Fibroblast of villous mesenchyme (primary cell): ENCODE results near the gene HGS. TPM values are rescaled to one million over a fixed set of nuclear protein-coding genes. Genes with fewer than 3 reads are reported as not detected.

Experiments used
- DNase-seq: peaks from one replicate; pipeline ENCODE4 v3.0.0-alpha.2; 2010; ENCODE audit warnings: low read depth
- H3K4me3 ChIP-seq: 2 replicates; pipeline ENCODE4 v1.5.1; 2011; ENCODE audit warnings: low read depth, mild to moderate bottlenecking, low read length
- CTCF ChIP-seq: IDR thresholded peaks from 2 replicates; pipeline ENCODE4 v1.5.1; 2012; ENCODE audit warnings: low read depth, mild to moderate bottlenecking, low read length; ENCODE audit not compliant: insufficient read depth
- total RNA-seq: library from RNA; depleted of rRNA; stranded (reverse); fragments of >200 nt; gene quantifications from 2 replicates; pipeline ENCODE4 v1.2.3, GENCODE V29; 2012

The HGS gene
- total RNA-seq, 1 donor, result 75.1 TPM

- DNase-seq, result no peak
- no peak overlapping the region for H3K4me3 ChIP-seq
- TF ChIP-seq CTCF, result no peak
These were observed 32.3 kb downstream of the HGS start for GRCh38 chr17:81715872-81716673.

- no peak for DNase-seq
- no peak for TF ChIP-seq CTCF
- no peak overlapping the region for H3K4me3 ChIP-seq
These were observed 32.8 kb downstream of the HGS start for GRCh38 chr17:81716674-81716996.

GRCh38 chr17:81717049-81717765 is 33.4 kb downstream of the HGS start:
- no peak overlapping the region for H3K4me3 ChIP-seq
- TF ChIP-seq CTCF, result no peak
- no peak for DNase-seq

GRCh38 chr17:81717766-81718089 is 33.9 kb downstream of the HGS start:
- DNase-seq, result no peak
- H3K4me3 ChIP-seq, result no peak overlapping the region
- no peak for TF ChIP-seq CTCF

- no peak overlapping the region for H3K4me3 ChIP-seq
- DNase-seq, result no peak
- TF ChIP-seq CTCF, result no peak
These were observed 35.8 kb downstream of the HGS start for GRCh38 chr17:81719410-81720266.

- DNase-seq, result no peak
- TF ChIP-seq CTCF, result no peak
- no peak overlapping the region for H3K4me3 ChIP-seq
These were observed 36.7 kb downstream of the HGS start for GRCh38 chr17:81720267-81721071.
